Nephron progenitor cell (in vitro differentiated cells): ENCODE measurements around the gene TMEM141.

Source experiments
- DNase-seq: peaks from one replicate; pipeline ENCODE4 v3.0.0; 2021
- H3K27ac Mint-ChIP-seq: 2 replicates; pipeline ENCODE4 v1.8.0; 2021; ENCODE audit warnings: mild to moderate bottlenecking, moderate library complexity, mixed read lengths
- H3K27me3 Mint-ChIP-seq: 2 replicates; pipeline ENCODE4 v1.8.0; 2021; ENCODE audit warnings: mild to moderate bottlenecking, low read depth, mixed read lengths; ENCODE audit not compliant: poor library complexity
- H3K36me3 Mint-ChIP-seq: 2 replicates; pipeline ENCODE4 v1.8.0; 2021; ENCODE audit warnings: low read depth, mixed read lengths
- H3K4me1 Mint-ChIP-seq: 2 replicates; pipeline ENCODE4 v1.8.0; 2021; ENCODE audit warnings: mixed read lengths
- H3K4me3 Mint-ChIP-seq: 2 replicates; pipeline ENCODE4 v1.8.0; 2021; ENCODE audit warnings: mild to moderate bottlenecking, moderate library complexity, mixed read lengths
- H3K9me3 Mint-ChIP-seq: 2 replicates; pipeline ENCODE4 v1.8.0; 2021; ENCODE audit warnings: mild to moderate bottlenecking, moderate library complexity, mixed read lengths
- TF ChIP-seq, protein P1 (sequence below): fragments of 200-600 bp; sonication (generic); IDR thresholded peaks from 2 replicates; pipeline ENCODE4 v1.5.0; 2021; ENCODE audit warnings: antibody characterized with exemption

TMEM141 gene

DNA sequence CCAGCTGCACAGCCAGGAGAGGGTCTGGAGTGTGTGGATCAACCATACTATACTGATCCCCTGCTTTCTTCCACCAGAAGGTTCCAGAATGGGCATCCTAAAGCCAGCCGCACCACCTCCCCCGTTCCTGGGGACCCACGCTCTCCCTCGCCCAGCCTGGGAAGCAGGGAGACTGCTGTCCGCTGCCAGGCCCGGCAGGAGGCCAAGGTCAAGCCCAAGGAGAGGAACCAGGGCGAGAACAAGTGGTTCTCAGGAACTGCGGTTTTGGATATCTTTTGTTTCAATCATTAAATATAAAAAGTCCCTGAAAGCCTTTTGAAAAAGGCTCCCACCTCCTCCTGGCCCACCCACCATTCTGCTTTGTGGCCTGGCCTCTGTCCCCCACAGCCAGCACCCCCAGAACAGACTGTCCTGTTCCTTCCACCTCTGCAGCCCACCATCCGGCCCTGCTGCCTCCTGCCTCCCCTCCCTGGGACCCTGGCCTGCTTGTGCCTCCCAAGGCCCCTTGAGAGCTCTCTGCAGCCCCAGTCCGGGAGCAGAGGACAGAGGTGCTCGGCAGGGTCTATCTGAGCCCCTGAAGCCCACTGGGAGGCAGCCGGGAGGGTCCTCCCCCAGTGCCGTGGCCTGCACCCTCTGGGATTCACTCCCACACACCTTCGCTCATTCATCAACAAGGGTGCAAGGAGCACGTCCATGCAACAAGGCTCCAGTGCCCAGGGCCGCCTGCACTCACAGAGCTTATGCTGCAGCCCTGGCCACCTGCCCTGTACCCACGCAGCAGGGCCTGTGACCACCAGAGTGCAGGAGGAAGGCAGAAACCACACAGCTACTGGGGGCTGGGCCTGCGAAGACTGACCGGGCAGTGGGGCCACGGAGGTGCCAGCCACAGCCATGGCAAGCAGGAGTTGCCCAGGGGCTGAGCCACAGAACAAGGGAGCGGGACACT lies 42.2 kb upstream of the TMEM141 start:
- TF ChIP-seq, protein P1, sequence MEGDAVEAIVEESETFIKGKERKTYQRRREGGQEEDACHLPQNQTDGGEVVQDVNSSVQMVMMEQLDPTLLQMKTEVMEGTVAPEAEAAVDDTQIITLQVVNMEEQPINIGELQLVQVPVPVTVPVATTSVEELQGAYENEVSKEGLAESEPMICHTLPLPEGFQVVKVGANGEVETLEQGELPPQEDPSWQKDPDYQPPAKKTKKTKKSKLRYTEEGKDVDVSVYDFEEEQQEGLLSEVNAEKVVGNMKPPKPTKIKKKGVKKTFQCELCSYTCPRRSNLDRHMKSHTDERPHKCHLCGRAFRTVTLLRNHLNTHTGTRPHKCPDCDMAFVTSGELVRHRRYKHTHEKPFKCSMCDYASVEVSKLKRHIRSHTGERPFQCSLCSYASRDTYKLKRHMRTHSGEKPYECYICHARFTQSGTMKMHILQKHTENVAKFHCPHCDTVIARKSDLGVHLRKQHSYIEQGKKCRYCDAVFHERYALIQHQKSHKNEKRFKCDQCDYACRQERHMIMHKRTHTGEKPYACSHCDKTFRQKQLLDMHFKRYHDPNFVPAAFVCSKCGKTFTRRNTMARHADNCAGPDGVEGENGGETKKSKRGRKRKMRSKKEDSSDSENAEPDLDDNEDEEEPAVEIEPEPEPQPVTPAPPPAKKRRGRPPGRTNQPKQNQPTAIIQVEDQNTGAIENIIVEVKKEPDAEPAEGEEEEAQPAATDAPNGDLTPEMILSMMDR: no peak
- H3K27ac Mint-ChIP-seq: no peak overlapping the region
- peaks cover 26% of the 10 kb centered on the region for H3K9me3 Mint-ChIP-seq
- peaks cover 7% of the 10 kb centered on the region for H3K36me3 Mint-ChIP-seq
- no peak overlapping the region for H3K4me3 Mint-ChIP-seq
- H3K27me3 Mint-ChIP-seq: peaks cover 25% of the 10 kb centered on the region
- H3K4me1 Mint-ChIP-seq: no peaks in the 10 kb centered on the region
- no peak for DNase-seq

DNA sequence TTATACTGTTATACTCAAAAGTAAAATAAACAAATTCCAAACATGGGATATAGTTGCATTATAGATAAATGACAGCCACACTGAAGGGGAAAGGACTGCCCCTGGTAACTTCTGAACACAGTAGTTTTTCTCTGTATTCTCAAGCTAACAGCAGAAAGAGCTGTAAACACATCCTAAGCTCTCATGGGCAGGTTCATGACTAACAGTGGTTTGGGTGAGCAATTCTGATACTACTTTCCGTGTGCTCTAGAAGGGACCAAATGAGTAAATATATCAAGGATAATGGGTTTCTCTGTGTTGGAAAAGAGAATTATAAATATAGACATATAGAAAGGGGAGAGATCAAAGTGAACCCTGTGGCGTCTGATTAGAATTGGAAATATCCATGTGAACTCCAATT lies 40.6 kb upstream of the TMEM141 start:
- Mint-ChIP-seq H3K4me1 (no peaks in the 10 kb centered on the region), H3K27me3 (peaks cover 25% of the 10 kb centered on the region), H3K36me3 (peaks cover 7% of the 10 kb centered on the region), H3K4me3 (no peak overlapping the region), H3K9me3 (peaks cover 28% of the 10 kb centered on the region), H3K27ac (no peak overlapping the region)
- TF ChIP-seq, protein P1: no peak
- DNase-seq: no peak

DNA sequence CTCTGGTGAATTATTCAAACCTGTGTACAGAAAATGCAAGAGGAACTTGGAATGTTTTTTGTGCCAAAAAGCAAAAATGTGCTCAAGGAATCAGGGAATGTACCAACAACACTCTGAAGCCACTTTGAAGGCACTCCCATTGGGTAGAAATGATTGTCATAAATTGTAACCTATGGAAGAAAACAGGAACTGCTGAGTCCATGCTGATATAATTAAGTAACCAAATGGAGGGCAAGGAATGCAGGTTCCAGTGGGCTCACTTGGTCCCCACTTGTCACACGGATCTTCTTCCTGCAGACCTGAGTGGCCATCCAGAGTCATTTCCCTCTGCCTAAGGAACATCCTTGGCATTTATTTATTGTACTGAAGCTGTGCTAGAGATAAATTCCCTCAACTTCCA lies 39.9 kb upstream of the TMEM141 start:
- peaks cover 28% of the 10 kb centered on the region for H3K27me3 Mint-ChIP-seq
- no peak overlapping the region for H3K27ac Mint-ChIP-seq
- no peaks in the 10 kb centered on the region for H3K4me1 Mint-ChIP-seq
- H3K4me3 Mint-ChIP-seq: no peak overlapping the region
- DNase-seq: no peak
- peaks cover 7% of the 10 kb centered on the region for H3K36me3 Mint-ChIP-seq
- TF ChIP-seq, protein P1: no peak
- peaks cover 35% of the 10 kb centered on the region for H3K9me3 Mint-ChIP-seq

DNA sequence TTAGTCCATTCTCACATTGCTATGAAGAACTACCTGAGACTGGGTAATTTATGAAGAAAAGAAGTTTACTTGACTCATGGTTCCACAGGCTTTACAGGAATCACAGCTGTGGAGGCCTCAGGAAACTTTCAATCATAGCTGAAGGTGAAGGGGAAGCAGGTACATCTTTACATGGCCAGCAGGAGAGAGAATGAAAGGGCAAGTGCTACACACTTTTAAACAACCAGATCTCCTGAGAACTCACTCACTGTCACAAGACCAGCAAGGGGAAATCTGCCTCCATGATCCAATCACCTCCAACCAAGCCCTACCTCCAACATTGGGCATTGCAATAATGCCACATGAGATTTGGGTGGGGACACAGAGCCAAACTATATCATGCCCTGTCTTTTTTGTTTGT lies 39.3 kb upstream of the TMEM141 start:
- DNase-seq: no peak
- Mint-ChIP-seq H3K27me3 (peaks cover 28% of the 10 kb centered on the region), H3K36me3 (peaks cover 7% of the 10 kb centered on the region), H3K27ac (no peak overlapping the region), H3K4me1 (no peaks in the 10 kb centered on the region), H3K4me3 (no peak overlapping the region), H3K9me3 (peaks cover 39% of the 10 kb centered on the region)
- TF ChIP-seq, protein P1: no peak

DNA sequence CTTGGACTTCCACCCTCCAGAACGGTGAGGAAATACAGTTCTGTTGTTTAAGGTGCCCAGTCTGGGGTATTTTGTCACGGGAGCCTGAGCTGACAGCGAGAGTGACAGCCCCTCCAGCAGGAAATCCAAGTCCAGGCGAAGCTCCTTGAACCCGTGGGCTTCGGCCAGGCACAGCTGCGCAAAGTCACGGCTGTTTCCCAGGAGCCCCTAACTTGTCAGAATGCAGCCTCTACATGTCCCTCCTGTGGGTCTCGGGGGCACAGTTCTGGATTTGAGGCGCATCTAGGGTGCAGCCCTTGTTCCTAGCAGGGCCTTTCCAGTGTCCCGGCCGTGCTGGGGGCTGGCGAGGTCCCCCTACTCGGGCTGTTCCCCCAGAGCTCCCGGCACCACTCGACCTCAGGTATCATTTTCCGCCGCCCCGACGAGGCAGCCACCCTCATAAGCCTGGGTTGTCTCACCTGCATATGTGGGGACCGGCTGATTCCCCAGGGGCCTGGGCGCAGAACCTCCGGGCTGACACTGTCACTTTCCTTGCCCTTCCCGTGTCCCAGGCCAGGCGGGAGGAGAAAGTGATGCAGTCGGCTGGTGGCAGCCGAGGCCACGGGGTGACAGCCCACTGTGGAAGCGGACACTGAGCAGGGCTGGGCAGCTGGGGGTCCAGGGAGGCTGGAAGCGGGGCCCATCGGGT lies 37.6 kb upstream of the TMEM141 start:
- Mint-ChIP-seq H3K4me1 (no peaks in the 10 kb centered on the region), H3K4me3 (no peak overlapping the region), H3K27me3 (peaks cover 28% of the 10 kb centered on the region), H3K27ac (no peak overlapping the region), H3K36me3 (peaks cover 7% of the 10 kb centered on the region), H3K9me3 (peaks cover 39% of the 10 kb centered on the region)
- TF ChIP-seq, protein P1: no peak
- no peak for DNase-seq
